SK-N-SH treated with all-trans-retinoic acid at 6 μM for 48 hours (cell line): ENCODE measurements around the gene BRAT1.

Source experiments
- ATAC-seq: fragments of 200-7000 bp; cut with Tn5 transposase; 3 replicates; pipeline ENCODE4 v1.9.1; 2020; ENCODE audit warnings: mild to moderate bottlenecking, moderate library complexity
- ARNTL ChIP-seq: fragments of 450-650 bp; formaldehyde crosslinking; IDR thresholded peaks from 2 replicates; pipeline ENCODE4 v1.5.0; 2020; ENCODE audit warnings: low read depth, mild to moderate bottlenecking, moderate library complexity, borderline replicate concordance
- BACH2 ChIP-seq: fragments of 250-450 bp; sonication (Bioruptor Pico); IDR thresholded peaks from 2 replicates; pipeline ENCODE4 v1.9.0; 2021; ENCODE audit warnings: mild to moderate bottlenecking, borderline replicate concordance
- CREB5 ChIP-seq: fragments of 250-450 bp; sonication (Bioruptor Pico); IDR thresholded peaks from 2 replicates; pipeline ENCODE4 v1.5.1; 2020; ENCODE audit warnings: low read depth, mild to moderate bottlenecking, moderate library complexity
- CSDC2 ChIP-seq: fragments of 250-450 bp; sonication (Bioruptor Pico); IDR thresholded peaks from 2 replicates; pipeline ENCODE4 v1.5.0; 2020; ENCODE audit warnings: mild to moderate bottlenecking, moderate library complexity
- CSRNP3 ChIP-seq: fragments of 250-450 bp; sonication (Bioruptor Pico); IDR thresholded peaks from 2 replicates; pipeline ENCODE4 v1.5.1; 2021; ENCODE audit warnings: mild to moderate bottlenecking, moderate library complexity
- ESRRG ChIP-seq: fragments of 250-450 bp; sonication (Bioruptor Pico); IDR thresholded peaks from 2 replicates; pipeline ENCODE4 v1.6.1; 2021; ENCODE audit warnings: mild to moderate bottlenecking
- GLIS3 ChIP-seq: fragments of 250-450 bp; sonication (Bioruptor Pico); IDR thresholded peaks from 2 replicates; pipeline ENCODE4 v1.5.0; 2020; ENCODE audit warnings: mild to moderate bottlenecking, moderate library complexity
- OSR1 ChIP-seq: fragments of 250-450 bp; sonication (Bioruptor Pico); IDR thresholded peaks from 2 replicates; pipeline ENCODE4 v1.8.0; 2022; ENCODE audit warnings: moderate library complexity, mild to moderate bottlenecking, inconsistent platforms
- PATZ1 ChIP-seq: fragments of 250-450 bp; sonication (Bioruptor Pico); IDR thresholded peaks from 2 replicates; pipeline ENCODE4 v1.8.0; 2020; ENCODE audit warnings: mild to moderate bottlenecking, moderate library complexity, borderline replicate concordance
- PPARA ChIP-seq: fragments of 250-450 bp; sonication (Bioruptor Pico); IDR thresholded peaks from 2 replicates; pipeline ENCODE4 v1.5.0; 2020; ENCODE audit warnings: mild to moderate bottlenecking, borderline replicate concordance
- RARB ChIP-seq: fragments of 250-450 bp; sonication (Bioruptor Pico); IDR thresholded peaks from 2 replicates; pipeline ENCODE4 v1.8.0; 2021; ENCODE audit warnings: mild to moderate bottlenecking, moderate library complexity
- SNAI2 ChIP-seq: fragments of 250-450 bp; sonication (Bioruptor Pico); IDR thresholded peaks from 2 replicates; pipeline ENCODE4 v1.5.0; 2020; ENCODE audit warnings: mild to moderate bottlenecking, moderate library complexity
- TCF4 ChIP-seq: fragments of 250-450 bp; sonication (Bioruptor Pico); IDR thresholded peaks from 2 replicates; pipeline ENCODE4 v1.8.0; 2021; ENCODE audit warnings: mild to moderate bottlenecking, moderate library complexity, borderline replicate concordance
- TOX ChIP-seq: fragments of 250-450 bp; sonication (Bioruptor Pico); IDR thresholded peaks from 2 replicates; pipeline ENCODE4 v1.8.0; 2021; ENCODE audit warnings: mild to moderate bottlenecking, moderate library complexity, borderline replicate concordance
- TSHZ2 ChIP-seq: fragments of 250-450 bp; sonication (Bioruptor Pico); IDR thresholded peaks from 2 replicates; pipeline ENCODE4 v1.5.0; 2020; ENCODE audit warnings: mild to moderate bottlenecking, moderate library complexity
- ZC3H10 ChIP-seq: fragments of 250-450 bp; sonication (Bioruptor Pico); IDR thresholded peaks from 2 replicates; pipeline ENCODE4 v1.5.1; 2021; ENCODE audit warnings: mild to moderate bottlenecking, moderate library complexity
- ZFP3 ChIP-seq: fragments of 250-450 bp; sonication (Bioruptor Pico); IDR thresholded peaks from 2 replicates; pipeline ENCODE4 v1.5.0; 2020; ENCODE audit warnings: mild to moderate bottlenecking, moderate library complexity
- ZFP30 ChIP-seq: fragments of 450-650 bp; formaldehyde crosslinking; IDR thresholded peaks from 2 replicates; pipeline ENCODE4 v1.5.0; 2022; ENCODE audit warnings: mild to moderate bottlenecking, moderate library complexity
- ZNF565 ChIP-seq: fragments of 450-650 bp; formaldehyde crosslinking; conservative IDR thresholded peaks from 2 replicates; pipeline ENCODE4 v1.5.0; 2020; ENCODE audit warnings: low read depth, mild to moderate bottlenecking, moderate library complexity
- ZNF70 ChIP-seq: fragments of 450-650 bp; formaldehyde crosslinking; IDR thresholded peaks from 2 replicates; pipeline ENCODE4 v1.5.0; 2020; ENCODE audit warnings: mild to moderate bottlenecking, moderate library complexity
- ZNF8 ChIP-seq: fragments of 450-650 bp; formaldehyde crosslinking; IDR thresholded peaks from 2 replicates; pipeline ENCODE4 v1.5.0; 2020; ENCODE audit warnings: mild to moderate bottlenecking, moderate library complexity

BRAT1 gene

GRCh38 chr7:2576742-2577491, 21.6 kb upstream of the BRAT1 start:
- ATAC-seq = no peak

GRCh38 chr7:2575733-2576340, 20.5 kb upstream of the BRAT1 start:
- TF ChIP-seq ZNF565 (CRISPR knock-in tag) (no peak), OSR1 (CRISPR knock-in tag) (no peak), SNAI2 (CRISPR knock-in tag) (no peak), CREB5 (no peak), RARB (CRISPR knock-in tag) (no peak)
- ATAC-seq = no peak

More at GRCh38 chr7:2576742-2577491, 21.6 kb upstream of the BRAT1 start:
- TF ChIP-seq ZFP30 (CRISPR knock-in tag) = no peak
- no peak for TF ChIP-seq OSR1 (CRISPR knock-in tag)
- no peak for TF ChIP-seq ZNF565 (CRISPR knock-in tag)
- TF ChIP-seq ESRRG (CRISPR knock-in tag) = no peak

- ATAC-seq = no peak
- TF ChIP-seq ZC3H10 (CRISPR knock-in tag) = no peak
- TF ChIP-seq PATZ1 = no peak
- no peak for TF ChIP-seq ARNTL (CRISPR knock-in tag)
- TF ChIP-seq RARB (CRISPR knock-in tag) = no peak
- TF ChIP-seq CSRNP3 = no peak
- TF ChIP-seq CSDC2 (CRISPR knock-in tag) = no peak
- no peak for TF ChIP-seq TCF4
- no peak for TF ChIP-seq BACH2
- no peak for TF ChIP-seq TSHZ2 (CRISPR knock-in tag)
- no peak for TF ChIP-seq PPARA
- TF ChIP-seq TOX (CRISPR knock-in tag) = no peak
- no peak for TF ChIP-seq ZFP3 (CRISPR knock-in tag)
- TF ChIP-seq ZNF8 = no peak
- no peak for TF ChIP-seq OSR1 (CRISPR knock-in tag)
- TF ChIP-seq ZFP30 (CRISPR knock-in tag) = no peak
- no peak for TF ChIP-seq GLIS3 (CRISPR knock-in tag)
Observed at GRCh38 chr7:2575046-2575732, 19.9 kb upstream of the BRAT1 start.

- TF ChIP-seq ZNF70 (CRISPR knock-in tag) (no peak), CSDC2 (CRISPR knock-in tag) (no peak)
- no peak for ATAC-seq
Observed at GRCh38 chr7:2573761-2574160, 18.4 kb upstream of the BRAT1 start.
